Mesothelial cell of epicardium (in vitro differentiated cells): ENCODE measurements around the gene FAM236C. TPM values are rescaled to one million over a fixed set of nuclear protein-coding genes. Genes with fewer than 3 reads are reported as not detected.
"Not testable (repeated sequence)": the region's sequence is repeated elsewhere in the genome, so short reads cannot be mapped to it uniquely, and the experiment has no call there.

Source experiments
- DNase-seq, 2 experiments: peaks; one replicate each; pipeline ENCODE4 v3.0.0; 2021; ENCODE audit warnings: low spot score in 2 of 2; ENCODE audit not compliant: unreplicated experiment in 2 of 2
- H3K27ac Mint-ChIP-seq: 2 replicates; pipeline ENCODE4 v1.8.0; 2021; ENCODE audit warnings: mixed read lengths
- H3K27me3 Mint-ChIP-seq: 2 replicates; pipeline ENCODE4 v1.8.0; 2021; ENCODE audit warnings: low read depth, mixed read lengths
- H3K36me3 Mint-ChIP-seq: 2 replicates; pipeline ENCODE4 v1.8.0; 2021; ENCODE audit warnings: mixed read lengths
- H3K4me1 Mint-ChIP-seq: 2 replicates; pipeline ENCODE4 v1.8.0; 2021; ENCODE audit warnings: mixed read lengths
- H3K4me3 Mint-ChIP-seq: 2 replicates; pipeline ENCODE4 v1.8.0; 2021; ENCODE audit warnings: mild to moderate bottlenecking, moderate library complexity, mixed read lengths
- H3K9me3 Mint-ChIP-seq: 2 replicates; pipeline ENCODE4 v1.8.0; 2021; ENCODE audit warnings: mixed read lengths
- total RNA-seq: library from RNA; stranded (reverse); gene quantifications from 3 replicates; pipeline ENCODE4 v1.2.1, GENCODE V29; 2021

The FAM236C gene
- not detected in 3 replicates for total RNA-seq

DNA sequence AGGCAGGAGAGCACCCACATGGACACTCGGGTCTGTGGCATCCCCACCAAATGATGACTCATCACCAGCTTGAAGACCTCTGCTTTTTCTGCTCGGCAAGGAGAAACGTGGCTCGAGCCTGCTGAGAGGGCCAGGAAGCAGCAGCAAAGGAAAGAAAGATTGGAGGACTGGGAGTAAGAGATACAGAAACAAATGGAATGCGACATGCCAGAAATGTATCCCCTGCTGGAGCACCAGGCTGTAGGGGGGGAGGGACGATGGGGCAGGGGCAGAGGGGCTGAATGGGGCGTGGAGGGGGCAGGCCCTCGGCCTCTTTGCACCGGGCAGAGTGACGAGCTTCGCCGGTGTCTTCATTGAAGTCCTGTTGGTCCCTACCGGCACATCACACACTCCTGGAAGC is at the start of gene FAM236C:
FAM236C (plus strand) TSS at position 301 of the 400 bp plus-strand sequence. CDS start 100 bp downstream, outside the sequence.
- H3K27me3 Mint-ChIP-seq, H3K36me3 Mint-ChIP-seq: not testable (repeated sequence)

DNA sequence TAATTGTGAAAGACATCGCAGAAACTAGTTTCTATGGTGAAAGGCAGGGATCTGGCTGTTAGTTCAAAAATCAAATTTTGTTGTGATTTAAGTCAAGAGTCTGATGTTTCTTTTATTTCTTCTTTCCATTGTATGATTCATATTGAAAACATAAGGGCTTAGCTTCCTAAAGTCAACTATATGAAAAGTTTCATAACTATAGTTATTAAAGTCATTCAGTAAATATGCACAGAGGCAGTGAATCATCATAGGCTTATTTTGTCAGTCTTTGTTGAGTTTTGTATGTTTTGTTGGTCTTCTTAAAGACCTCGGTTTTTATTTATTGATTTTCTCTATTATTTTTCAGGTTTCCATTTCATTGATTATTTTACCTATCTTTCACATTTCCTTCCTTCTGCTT is 29.5 kb upstream of the FAM236C start:
- not testable (repeated sequence) for H3K4me1 Mint-ChIP-seq, H3K4me3 Mint-ChIP-seq, H3K27ac Mint-ChIP-seq, DNase-seq, H3K9me3 Mint-ChIP-seq, H3K27me3 Mint-ChIP-seq, H3K36me3 Mint-ChIP-seq

More for the DNA sequence above, at the start of gene FAM236C:
- not testable (repeated sequence) for H3K27ac Mint-ChIP-seq, H3K4me3 Mint-ChIP-seq, H3K4me1 Mint-ChIP-seq, H3K9me3 Mint-ChIP-seq, DNase-seq

- H3K4me1 Mint-ChIP-seq, H3K9me3 Mint-ChIP-seq, H3K27me3 Mint-ChIP-seq, DNase-seq, H3K4me3 Mint-ChIP-seq, H3K27ac Mint-ChIP-seq, H3K36me3 Mint-ChIP-seq: not testable (repeated sequence)
Measured at GRCh38 chrX:72889740-72890139, 22.7 kb upstream of the FAM236C start.

GRCh38 chrX:72916096-72916495 is 3.7 kb downstream of the FAM236C start:
- DNase-seq, H3K4me3 Mint-ChIP-seq, H3K4me1 Mint-ChIP-seq, H3K27me3 Mint-ChIP-seq, H3K27ac Mint-ChIP-seq, H3K9me3 Mint-ChIP-seq, H3K36me3 Mint-ChIP-seq: not testable (repeated sequence)

- H3K4me3 Mint-ChIP-seq, H3K36me3 Mint-ChIP-seq, H3K27me3 Mint-ChIP-seq, DNase-seq, H3K4me1 Mint-ChIP-seq, H3K27ac Mint-ChIP-seq, H3K9me3 Mint-ChIP-seq: not testable (repeated sequence)
Measured at GRCh38 chrX:72932283-72932682, 19.9 kb downstream of the FAM236C start.

GRCh38 chrX:72936455-72936854 is 24.0 kb downstream of the FAM236C start:
- not testable (repeated sequence) for H3K27me3 Mint-ChIP-seq, H3K9me3 Mint-ChIP-seq, DNase-seq, H3K4me3 Mint-ChIP-seq, H3K27ac Mint-ChIP-seq, H3K36me3 Mint-ChIP-seq, H3K4me1 Mint-ChIP-seq

DNA sequence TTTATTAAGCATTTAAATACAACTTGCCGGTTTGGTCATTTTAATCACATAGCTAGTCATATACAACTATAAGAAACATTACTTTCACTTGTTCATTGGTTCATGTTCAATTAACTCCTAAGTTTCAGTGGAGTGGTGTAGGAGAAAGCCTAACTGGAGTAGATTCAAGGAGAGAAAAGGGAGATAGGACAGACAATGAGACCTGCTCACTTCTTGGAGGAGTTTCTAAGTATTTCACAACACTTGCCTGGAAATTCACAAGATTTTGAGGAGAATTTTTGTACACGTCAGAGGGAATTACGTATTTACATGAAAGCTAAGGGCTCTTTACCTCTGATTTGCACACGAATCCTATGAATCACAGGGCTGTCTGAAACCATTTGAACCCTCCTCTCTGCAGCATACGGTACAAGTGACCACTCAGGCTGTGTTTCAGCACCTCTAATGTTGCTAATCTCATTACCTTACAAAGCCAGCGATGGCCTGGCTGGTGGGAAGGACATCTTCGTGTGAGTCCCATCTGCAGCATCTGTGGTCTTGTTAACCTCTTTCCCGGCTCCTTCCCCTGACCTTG is 24.6 kb downstream of the FAM236C start:
- DNase-seq, H3K4me1 Mint-ChIP-seq, H3K9me3 Mint-ChIP-seq, H3K27me3 Mint-ChIP-seq, H3K4me3 Mint-ChIP-seq, H3K36me3 Mint-ChIP-seq, H3K27ac Mint-ChIP-seq: not testable (repeated sequence)

DNA sequence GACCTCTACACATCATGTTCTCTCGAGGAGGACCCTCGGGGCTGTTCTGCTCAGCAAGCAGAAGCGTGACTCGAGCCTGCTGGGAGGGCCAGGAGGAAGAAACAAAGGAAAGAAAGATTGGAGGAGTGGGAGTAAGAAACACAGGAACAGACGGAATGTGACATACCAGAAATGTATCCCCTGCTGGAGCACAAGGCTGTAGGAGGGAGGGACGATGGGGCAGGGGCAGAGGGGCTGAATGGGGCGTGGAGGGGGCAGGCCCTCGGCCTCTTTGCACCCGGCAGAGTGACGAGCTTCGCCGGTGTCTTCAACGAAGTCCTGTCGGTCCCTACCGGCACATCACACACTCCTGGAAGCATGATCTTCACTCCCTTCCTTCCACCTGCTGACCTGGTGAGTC is 25.5 kb downstream of the FAM236C start, which contains the start of gene FAM236A:
FAM236A (plus strand) TSS at position 301 of the 400 bp plus-strand sequence; CDS start at position 358, 57 bp downstream.
- not testable (repeated sequence) for H3K9me3 Mint-ChIP-seq, H3K36me3 Mint-ChIP-seq, H3K27me3 Mint-ChIP-seq, H3K4me1 Mint-ChIP-seq, H3K4me3 Mint-ChIP-seq, DNase-seq, H3K27ac Mint-ChIP-seq

DNA sequence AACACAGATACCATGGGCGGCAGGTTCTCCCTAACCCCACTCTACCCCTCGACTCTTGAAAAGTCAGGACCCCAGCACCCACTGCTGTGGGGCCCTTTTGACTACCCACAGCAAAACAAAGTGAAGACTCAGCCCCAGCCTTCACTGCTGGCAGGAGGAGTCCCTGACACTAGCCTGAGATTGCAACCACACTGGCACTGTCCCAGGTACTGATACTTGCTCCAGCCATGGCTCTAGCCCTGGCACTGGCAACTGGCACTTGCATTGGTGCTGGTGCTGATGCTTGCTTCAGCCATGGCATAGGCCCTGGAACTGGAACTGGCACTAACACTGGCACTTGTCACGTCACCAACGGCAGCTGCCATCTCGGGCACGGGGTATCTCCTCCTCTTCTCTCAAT is 29.9 kb downstream of the FAM236C start:
- not testable (repeated sequence) for H3K4me3 Mint-ChIP-seq, H3K27me3 Mint-ChIP-seq, H3K36me3 Mint-ChIP-seq, DNase-seq, H3K4me1 Mint-ChIP-seq, H3K9me3 Mint-ChIP-seq, H3K27ac Mint-ChIP-seq

- H3K4me1 Mint-ChIP-seq, H3K9me3 Mint-ChIP-seq, H3K27ac Mint-ChIP-seq, H3K27me3 Mint-ChIP-seq, H3K36me3 Mint-ChIP-seq, H3K4me3 Mint-ChIP-seq, DNase-seq: not testable (repeated sequence)
Measured at GRCh38 chrX:72943035-72943818, 30.8 kb downstream of the FAM236C start.

DNA sequence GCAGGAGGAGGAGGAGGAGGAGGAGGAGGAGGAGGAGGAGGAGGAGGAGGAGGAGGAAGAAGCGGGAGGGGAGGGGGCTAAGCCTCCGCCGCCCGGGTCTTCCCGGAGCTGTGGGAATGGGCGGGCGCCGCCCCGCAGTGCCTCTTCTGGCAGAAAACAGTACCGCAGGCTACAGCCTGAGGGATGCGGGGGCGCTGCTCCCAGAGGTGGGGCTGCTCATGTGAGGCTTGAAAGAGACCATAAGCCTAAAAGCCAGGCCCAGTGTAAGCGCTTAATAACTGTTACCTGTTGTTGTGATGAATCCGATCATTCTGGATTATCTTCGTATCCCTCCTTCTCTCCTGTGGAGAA is 31.4 kb downstream of the FAM236C start, which contains the start of gene DMRTC1:
DMRTC1 (minus strand) TSS at position 19 of the 351 bp plus-strand sequence. CDS start 68,143 bp downstream, outside the sequence.
- H3K4me1 Mint-ChIP-seq, H3K9me3 Mint-ChIP-seq, H3K4me3 Mint-ChIP-seq, H3K27ac Mint-ChIP-seq, H3K36me3 Mint-ChIP-seq, DNase-seq, H3K27me3 Mint-ChIP-seq: not testable (repeated sequence)

- not testable (repeated sequence) for H3K27ac Mint-ChIP-seq, H3K27me3 Mint-ChIP-seq, H3K9me3 Mint-ChIP-seq, H3K36me3 Mint-ChIP-seq, H3K4me1 Mint-ChIP-seq, H3K4me3 Mint-ChIP-seq, DNase-seq
Measured at GRCh38 chrX:72959971-72960370, 47.6 kb downstream of the FAM236C start.
